ENCODE data around the gene PLXNA2. TPM values are rescaled to one million over a fixed set of nuclear protein-coding genes. Genes with fewer than 3 reads are reported as not detected.

Gene PLXNA2
- total RNA-seq, 1 donor from 2014 or later: 14.1 TPM

GRCh38 chr1:208202333-208202995, 41.7 kb downstream of the PLXNA2 start:
- Histone ChIP-seq H3K27me3 (ENCODE audit: control insufficient read depth in 3 of 3, insufficient read depth in 3 of 3, low read length in 3 of 3) (no peaks in the 10 kb centered on the region), H3K36me3 (ENCODE audit: control insufficient read depth in 3 of 3, insufficient read depth in 3 of 3, low read length in 3 of 3) (peaks cover 2 to 12% (median 3%) of the 10 kb centered on the region in 3 donors), H3K27ac (ENCODE audit: low read depth, low read length) (peak overlapping the region; percentile 46), H3K4me1 (ENCODE audit: control insufficient read depth in 3 of 3, insufficient read depth in 3 of 3, low read length in 3 of 3) (peaks cover 46 to 48% (median 47%) of the 10 kb centered on the region in 3 donors), H3K9me3 (ENCODE audit: control insufficient read depth in 3 of 3, low read length in 3 of 3) (no peaks in the 10 kb centered on the region), H3K9ac (ENCODE audit: low read depth in 1 of 3, low read length in 3 of 3) (no peak overlapping the region), H3K4me3 (ENCODE audit: low read length in 3 of 3) (no peak overlapping the region)

- peak overlapping the region; percentile 6 for H3K27ac ChIP-seq (ENCODE audit: low read depth, low read length)
- peaks cover 45 to 48% (median 46%) of the 10 kb centered on the region in 3 donors for H3K4me1 ChIP-seq (ENCODE audit: control insufficient read depth in 3 of 3, insufficient read depth in 3 of 3, low read length in 3 of 3)
- H3K36me3 ChIP-seq (ENCODE audit: control insufficient read depth in 3 of 3, insufficient read depth in 3 of 3, low read length in 3 of 3): peaks cover 0 to 9% (median 2%) of the 10 kb centered on the region in 3 donors
- H3K9me3 ChIP-seq (ENCODE audit: control insufficient read depth in 3 of 3, low read length in 3 of 3): no peaks in the 10 kb centered on the region
- no peak overlapping the region for H3K4me3 ChIP-seq (ENCODE audit: low read length in 3 of 3)
- peak overlapping the region in 2 of 3 donors; percentile 15 to 58 for H3K9ac ChIP-seq (ENCODE audit: low read depth in 1 of 3, low read length in 3 of 3)
- no peaks in the 10 kb centered on the region for H3K27me3 ChIP-seq (ENCODE audit: control insufficient read depth in 3 of 3, insufficient read depth in 3 of 3, low read length in 3 of 3)
Observed at GRCh38 chr1:208201229-208201628, 43.0 kb downstream of the PLXNA2 start.

DNA sequence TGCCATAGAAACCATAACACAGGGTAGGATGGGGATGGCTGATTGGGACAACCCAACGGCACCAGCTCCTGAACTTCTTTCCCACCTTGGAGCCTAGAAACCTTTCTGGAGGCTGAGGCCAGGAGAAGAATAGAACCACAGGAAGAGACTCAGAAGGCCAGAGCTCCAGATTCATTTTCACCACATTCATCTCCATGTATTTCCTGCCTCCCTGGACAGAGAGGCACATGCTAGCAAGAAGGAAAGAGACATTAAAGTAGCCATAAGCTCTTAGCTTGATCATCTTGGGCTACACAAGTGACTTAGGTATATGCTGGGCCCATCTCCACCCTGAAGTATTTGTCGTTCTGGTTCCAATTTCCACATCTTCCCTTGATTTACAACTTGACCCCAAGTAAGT, 44.1 kb downstream of the PLXNA2 start:
- no peak overlapping the region for H3K27ac ChIP-seq (ENCODE audit: low read depth, low read length)
- H3K27me3 ChIP-seq (ENCODE audit: control insufficient read depth in 3 of 3, insufficient read depth in 3 of 3, low read length in 3 of 3): no peaks in the 10 kb centered on the region
- H3K4me3 ChIP-seq (ENCODE audit: low read length in 3 of 3): no peak overlapping the region
- no peak overlapping the region for H3K9ac ChIP-seq (ENCODE audit: low read depth in 1 of 3, low read length in 3 of 3)
- H3K4me1 ChIP-seq (ENCODE audit: control insufficient read depth in 3 of 3, insufficient read depth in 3 of 3, low read length in 3 of 3): peaks cover 38 to 42% (median 41%) of the 10 kb centered on the region in 3 donors
- peaks cover 0 to 5% (median 0%) of the 10 kb centered on the region in 3 donors for H3K36me3 ChIP-seq (ENCODE audit: control insufficient read depth in 3 of 3, insufficient read depth in 3 of 3, low read length in 3 of 3)
- no peaks in the 10 kb centered on the region for H3K9me3 ChIP-seq (ENCODE audit: control insufficient read depth in 3 of 3, low read length in 3 of 3)

- no peak overlapping the region for H3K27ac ChIP-seq (ENCODE audit: low read depth, low read length)
- no peak overlapping the region for H3K4me3 ChIP-seq (ENCODE audit: low read length in 3 of 3)
- peaks cover 21 to 23% (median 23%) of the 10 kb centered on the region in 3 donors for H3K4me1 ChIP-seq (ENCODE audit: control insufficient read depth in 3 of 3, insufficient read depth in 3 of 3, low read length in 3 of 3)
- no peaks in the 10 kb centered on the region for H3K27me3 ChIP-seq (ENCODE audit: control insufficient read depth in 3 of 3, insufficient read depth in 3 of 3, low read length in 3 of 3)
- H3K9ac ChIP-seq (ENCODE audit: low read depth in 1 of 3, low read length in 3 of 3): no peak overlapping the region
- H3K36me3 ChIP-seq (ENCODE audit: control insufficient read depth in 3 of 3, insufficient read depth in 3 of 3, low read length in 3 of 3): peaks cover 0 to 5% (median 0%) of the 10 kb centered on the region in 3 donors
- no peaks in the 10 kb centered on the region for H3K9me3 ChIP-seq (ENCODE audit: control insufficient read depth in 3 of 3, low read length in 3 of 3)
Observed at GRCh38 chr1:208198236-208198635, 45.9 kb downstream of the PLXNA2 start.

GRCh38 chr1:208194944-208195343, 49.2 kb downstream of the PLXNA2 start:
- H3K36me3 ChIP-seq (ENCODE audit: control insufficient read depth in 3 of 3, insufficient read depth in 3 of 3, low read length in 3 of 3): peaks cover 0 to 8% (median 0%) of the 10 kb centered on the region in 3 donors
- H3K9me3 ChIP-seq (ENCODE audit: control insufficient read depth in 3 of 3, low read length in 3 of 3): no peaks in the 10 kb centered on the region
- H3K27ac ChIP-seq (ENCODE audit: low read depth, low read length): no peak overlapping the region
- H3K27me3 ChIP-seq (ENCODE audit: control insufficient read depth in 3 of 3, insufficient read depth in 3 of 3, low read length in 3 of 3): no peaks in the 10 kb centered on the region
- H3K4me3 ChIP-seq (ENCODE audit: low read length in 3 of 3): no peak overlapping the region
- H3K4me1 ChIP-seq (ENCODE audit: control insufficient read depth in 3 of 3, insufficient read depth in 3 of 3, low read length in 3 of 3): peaks cover 3 to 6% (median 5%) of the 10 kb centered on the region in 3 donors
- H3K9ac ChIP-seq (ENCODE audit: low read depth in 1 of 3, low read length in 3 of 3): no peak overlapping the region

DNA sequence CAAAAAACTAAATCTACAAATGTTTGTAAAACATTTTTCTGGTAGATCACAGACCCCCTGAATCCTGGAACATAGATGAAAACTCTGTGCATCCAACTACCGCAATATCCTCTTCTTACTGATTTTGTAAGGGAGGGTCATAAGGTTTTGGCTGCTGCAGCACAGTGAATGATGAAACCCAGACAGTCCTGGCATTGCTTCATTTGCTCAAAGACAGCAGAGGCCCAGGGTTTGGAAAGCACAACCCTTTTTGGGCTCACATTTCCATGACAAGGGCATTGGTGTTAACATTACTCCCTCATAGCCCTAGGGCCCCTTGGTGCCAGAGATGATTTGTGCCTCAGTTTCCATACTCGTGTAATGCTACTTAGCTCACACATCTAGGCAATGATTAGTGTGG, 51.2 kb downstream of the PLXNA2 start:
- H3K27ac ChIP-seq (ENCODE audit: low read depth, low read length): no peak overlapping the region

GRCh38 chr1:208190784-208191183, 53.4 kb downstream of the PLXNA2 start:
- Histone ChIP-seq H3K27ac (ENCODE audit: low read depth, low read length) (no peak overlapping the region), H3K9me3 (ENCODE audit: control insufficient read depth in 3 of 3, low read length in 3 of 3) (no peaks in the 10 kb centered on the region), H3K4me1 (ENCODE audit: control insufficient read depth in 3 of 3, insufficient read depth in 3 of 3, low read length in 3 of 3) (peaks cover 11 to 21% (median 12%) of the 10 kb centered on the region in 3 donors), H3K36me3 (ENCODE audit: control insufficient read depth in 3 of 3, insufficient read depth in 3 of 3, low read length in 3 of 3) (peaks cover 0 to 3% (median 0%) of the 10 kb centered on the region in 3 donors), H3K4me3 (ENCODE audit: low read length in 3 of 3) (no peak overlapping the region), H3K27me3 (ENCODE audit: control insufficient read depth in 3 of 3, insufficient read depth in 3 of 3, low read length in 3 of 3) (no peaks in the 10 kb centered on the region), H3K9ac (ENCODE audit: low read depth in 1 of 3, low read length in 3 of 3) (no peak overlapping the region)

More for the DNA sequence above, 51.2 kb downstream of the PLXNA2 start:
- Histone ChIP-seq H3K9me3 (ENCODE audit: control insufficient read depth in 3 of 3, low read length in 3 of 3) (no peaks in the 10 kb centered on the region), H3K27me3 (ENCODE audit: control insufficient read depth in 3 of 3, insufficient read depth in 3 of 3, low read length in 3 of 3) (no peaks in the 10 kb centered on the region), H3K4me3 (ENCODE audit: low read length in 3 of 3) (no peak overlapping the region), H3K4me1 (ENCODE audit: control insufficient read depth in 3 of 3, insufficient read depth in 3 of 3, low read length in 3 of 3) (peaks cover 10 to 20% (median 11%) of the 10 kb centered on the region in 3 donors), H3K36me3 (ENCODE audit: control insufficient read depth in 3 of 3, insufficient read depth in 3 of 3, low read length in 3 of 3) (peaks cover 0 to 3% (median 0%) of the 10 kb centered on the region in 3 donors), H3K9ac (ENCODE audit: low read depth in 1 of 3, low read length in 3 of 3) (no peak overlapping the region)

DNA sequence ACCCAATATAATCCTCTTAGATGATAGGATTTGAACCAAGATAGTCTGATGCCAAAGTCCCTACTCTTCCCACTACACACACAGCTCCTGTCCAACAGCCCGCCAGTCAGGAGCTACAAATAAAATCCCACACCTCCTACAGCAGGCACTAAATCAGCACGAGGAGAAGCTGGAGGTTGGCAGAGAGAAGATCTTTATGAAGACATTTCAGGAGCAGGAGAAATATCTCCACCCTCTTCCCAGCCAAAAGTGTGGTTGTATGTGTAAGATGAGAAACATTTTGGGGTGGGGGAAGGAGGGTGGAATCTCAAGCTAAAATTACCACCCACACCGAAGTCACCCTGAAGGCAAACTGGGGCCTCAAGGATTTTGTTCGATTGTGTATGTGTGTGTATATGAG, 54.5 kb downstream of the PLXNA2 start:
- Histone ChIP-seq H3K36me3 (ENCODE audit: control insufficient read depth in 3 of 3, insufficient read depth in 3 of 3, low read length in 3 of 3) (peaks cover 0 to 3% (median 0%) of the 10 kb centered on the region in 3 donors), H3K9ac (ENCODE audit: low read depth in 1 of 3, low read length in 3 of 3) (no peak overlapping the region), H3K4me3 (ENCODE audit: low read length in 3 of 3) (no peak overlapping the region), H3K27me3 (ENCODE audit: control insufficient read depth in 3 of 3, insufficient read depth in 3 of 3, low read length in 3 of 3) (no peaks in the 10 kb centered on the region), H3K4me1 (ENCODE audit: control insufficient read depth in 3 of 3, insufficient read depth in 3 of 3, low read length in 3 of 3) (peaks cover 19 to 32% (median 20%) of the 10 kb centered on the region in 3 donors), H3K27ac (ENCODE audit: low read depth, low read length) (no peak overlapping the region), H3K9me3 (ENCODE audit: control insufficient read depth in 3 of 3, low read length in 3 of 3) (no peaks in the 10 kb centered on the region)

DNA sequence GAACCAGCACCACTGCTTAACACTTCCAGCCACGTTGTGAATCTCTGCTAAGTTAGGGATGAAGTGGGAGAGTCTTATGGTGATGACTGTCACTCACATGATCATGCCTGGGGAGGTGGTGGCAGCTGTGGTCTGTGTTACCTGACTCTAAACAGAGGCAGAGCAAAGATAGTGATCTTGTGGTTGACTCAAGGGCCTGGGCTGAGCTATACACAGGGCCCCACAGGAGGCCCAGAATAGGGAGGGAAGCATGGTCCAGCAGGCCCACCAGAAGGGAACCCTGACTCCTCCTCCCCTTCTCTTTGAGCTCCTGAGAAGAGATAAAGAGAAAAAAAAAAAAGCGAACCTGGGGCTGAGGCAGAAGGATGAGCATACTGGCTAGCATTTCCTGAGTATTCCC, 55.0 kb downstream of the PLXNA2 start:
- no peaks in the 10 kb centered on the region for H3K27me3 ChIP-seq (ENCODE audit: control insufficient read depth in 3 of 3, insufficient read depth in 3 of 3, low read length in 3 of 3)
- H3K36me3 ChIP-seq (ENCODE audit: control insufficient read depth in 3 of 3, insufficient read depth in 3 of 3, low read length in 3 of 3): peaks cover 0 to 3% (median 0%) of the 10 kb centered on the region in 3 donors
- H3K4me1 ChIP-seq (ENCODE audit: control insufficient read depth in 3 of 3, insufficient read depth in 3 of 3, low read length in 3 of 3): peaks cover 22 to 37% (median 25%) of the 10 kb centered on the region in 3 donors
- H3K9ac ChIP-seq (ENCODE audit: low read depth in 1 of 3, low read length in 3 of 3): no peak overlapping the region
- no peak overlapping the region for H3K4me3 ChIP-seq (ENCODE audit: low read length in 3 of 3)
- H3K27ac ChIP-seq (ENCODE audit: low read depth, low read length): no peak overlapping the region
- no peaks in the 10 kb centered on the region for H3K9me3 ChIP-seq (ENCODE audit: control insufficient read depth in 3 of 3, low read length in 3 of 3)

GRCh38 chr1:208188607-208189006, 55.6 kb downstream of the PLXNA2 start:
- peaks cover 0 to 3% (median 0%) of the 10 kb centered on the region in 3 donors for H3K36me3 ChIP-seq (ENCODE audit: control insufficient read depth in 3 of 3, insufficient read depth in 3 of 3, low read length in 3 of 3)
- no peaks in the 10 kb centered on the region for H3K9me3 ChIP-seq (ENCODE audit: control insufficient read depth in 3 of 3, low read length in 3 of 3)
- H3K4me3 ChIP-seq (ENCODE audit: low read length in 3 of 3): no peak overlapping the region
- H3K27me3 ChIP-seq (ENCODE audit: control insufficient read depth in 3 of 3, insufficient read depth in 3 of 3, low read length in 3 of 3): no peaks in the 10 kb centered on the region
- H3K4me1 ChIP-seq (ENCODE audit: control insufficient read depth in 3 of 3, insufficient read depth in 3 of 3, low read length in 3 of 3): peaks cover 25 to 40% (median 28%) of the 10 kb centered on the region in 3 donors
- no peak overlapping the region for H3K27ac ChIP-seq (ENCODE audit: low read depth, low read length)
- no peak overlapping the region for H3K9ac ChIP-seq (ENCODE audit: low read depth in 1 of 3, low read length in 3 of 3)

Measured in skeletal muscle tissue (tissue), 4 donors.